ENCODE measurements around the gene SUPT20HL1.

Gene SUPT20HL1

GRCh38 chrX:24399550-24399949 lies 39.1 kb downstream of the SUPT20HL1 start:
- DNase-seq: no peak

GRCh38 chrX:24405959-24406358 lies 45.5 kb downstream of the SUPT20HL1 start:
- DNase-seq: no peak
